Sigmoid colon (tissue), 4 donors: Measurements from ENCODE around the gene GPATCH8.

Experiments used
- CTCF ChIP-seq, 4 experiments: fragments of 450-650 bp in 3 of 4; fragments of 200-600 bp in 1 of 4; IDR thresholded peaks; one replicate each; pipeline ENCODE4 v1.5.1; 2016 to 2019; ENCODE audit warnings: antibody characterized with exemption in 4 of 4, mild to moderate bottlenecking in 3 of 4, moderate library complexity in 2 of 4
- POLR2A ChIP-seq, 2 donors: fragments of 450-650 bp; IDR thresholded peaks; one replicate each; pipeline ENCODE4 v1.6.1; 2016; ENCODE audit warnings: antibody characterized with exemption in 2 of 2, mild to moderate bottlenecking in 2 of 2, moderate library complexity in 2 of 2
- POLR2AphosphoS5 ChIP-seq, 4 donors: sonication (generic); formaldehyde crosslinking; IDR thresholded peaks; one replicate each; pipeline ENCODE4 v1.6.1; 2017; ENCODE audit warnings: antibody characterized with exemption in 4 of 4

DNA sequence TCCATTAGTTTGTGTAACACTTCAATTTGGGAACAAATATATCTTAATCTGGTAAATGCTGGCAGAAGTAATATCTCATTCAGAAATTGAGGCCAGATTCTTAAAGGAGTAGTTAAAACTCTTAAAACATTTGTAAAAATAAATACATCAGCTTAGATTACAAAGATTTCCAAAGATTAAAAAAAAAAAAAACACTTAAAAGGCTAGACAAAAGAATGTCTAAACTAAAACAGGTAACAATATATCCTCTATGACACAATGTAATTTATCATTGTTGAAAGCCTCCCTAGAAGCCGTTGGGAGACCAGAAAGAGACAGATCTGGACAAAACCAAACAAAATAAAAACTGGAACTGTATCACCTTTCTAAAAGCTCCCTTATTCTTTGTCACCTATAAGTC is 3.5 kb downstream of the GPATCH8 start:
- TF ChIP-seq CTCF (IDR thresholded peaks at IDR 0.05) (no peak), POLR2AphosphoS5 (IDR thresholded peaks at IDR 0.05) (no peak), POLR2A (IDR thresholded peaks at IDR 0.05) (no peak)
